ENCODE data around the gene ECT2.

DNA sequence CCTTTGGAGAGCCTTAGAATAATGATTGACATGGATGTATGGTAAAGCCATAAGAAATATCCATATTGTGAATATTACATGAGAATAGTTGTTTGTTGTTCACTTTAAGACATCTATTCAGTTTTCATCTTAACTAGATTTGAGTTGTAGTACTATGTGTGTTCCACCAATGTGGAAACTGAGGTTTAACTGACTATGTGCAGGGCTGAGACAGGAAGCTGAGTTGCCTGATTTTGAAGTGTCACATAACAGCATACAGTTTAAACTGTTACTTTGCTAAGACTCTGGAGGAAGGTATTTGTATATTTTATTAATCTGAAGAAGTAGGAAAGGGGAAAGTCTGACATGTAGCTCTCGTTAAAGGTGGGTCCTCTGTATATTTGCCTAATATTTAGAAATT lies 2.1 kb downstream of the ECT2 start:
- TF ChIP-seq POLR2AphosphoS5 (IDR thresholded peaks at IDR 0.05; ENCODE audit: borderline replicate concordance, low read depth, low read length): no peak
- TF ChIP-seq EZH2 (IDR thresholded peaks at IDR 0.05): no peak
